IMR-90 (cell line): ENCODE measurements around the gene CHDH. TPM values are rescaled to one million over a fixed set of nuclear protein-coding genes. Genes with fewer than 3 reads are reported as not detected.

Source experiments
- ATAC-seq: fragments of 200-7000 bp; cut with Tn5 transposase; 2 replicates; pipeline ENCODE4 v1.9.1; 2020; ENCODE audit warnings: low read depth, mild to moderate bottlenecking, moderate library complexity
- BruUV-seq: library from RNA; stranded (reverse); fragments of 400-500 nt; replicated peaks from 2 replicates; lab custom pipeline; 2021; lab: Mats Ljungman, UMichigan
- CTCF ChIA-PET: fragments of 300-600 bp; formaldehyde crosslinking; extraction: SDS; loops from one replicate; lab custom pipeline; 2021; ENCODE audit warnings: antibody characterized with exemption; lab: Yijun Ruan, JAX
- POLR2A ChIA-PET: fragments of 300-600 bp; sonication (Branson Sonifier 250); formaldehyde crosslinking; loops from one replicate; lab custom pipeline; 2022; ENCODE audit warnings: antibody characterized with exemption; ENCODE audit not compliant: unreplicated experiment; lab: Charles Lee
- DNase-seq: peaks from one replicate; pipeline ENCODE4 v3.0.0; 2013
- H2AFZ ChIP-seq: replicated peaks from 2 replicates; pipeline ENCODE3; 2013; ENCODE audit warnings: low read length, mild to moderate bottlenecking; ENCODE audit not compliant: poor library complexity
- H2AK5ac ChIP-seq: 2 replicates; pipeline ENCODE4 v1.6.1; 2013; ENCODE audit warnings: low read depth, low read length, inconsistent platforms
- H2AK9ac ChIP-seq: replicated peaks from 2 replicates; pipeline ENCODE3; 2013; ENCODE audit warnings: mild to moderate bottlenecking, low read depth, low read length, moderate library complexity; ENCODE audit not compliant: poor library complexity
- H2BK120ac ChIP-seq: 2 replicates; pipeline ENCODE4 v1.6.1; 2013; ENCODE audit warnings: low read depth, low read length, inconsistent platforms
- H2BK15ac ChIP-seq: 3 replicates; pipeline ENCODE4 v1.6.1; 2013; ENCODE audit warnings: low read depth, low read length, inconsistent platforms
- H2BK20ac ChIP-seq: 2 replicates; pipeline ENCODE4 v1.6.1; 2013; ENCODE audit warnings: low read depth, mild to moderate bottlenecking, inconsistent platforms, low read length, moderate library complexity
- H2BK5ac ChIP-seq: 2 replicates; pipeline ENCODE4 v1.6.1; 2013; ENCODE audit warnings: mild to moderate bottlenecking, low read depth, low read length, inconsistent platforms; ENCODE audit not compliant: poor library complexity, severe bottlenecking
- H3K14ac ChIP-seq: replicated peaks from 2 replicates; pipeline ENCODE4 v1.6.1; 2013; ENCODE audit warnings: low read depth, low read length, inconsistent platforms
- H3K18ac ChIP-seq: 2 replicates; pipeline ENCODE4 v1.6.1; 2013; ENCODE audit warnings: low read depth, low read length, control low read depth
- H3K23ac ChIP-seq: 2 replicates; pipeline ENCODE4 v1.6.1; 2013; ENCODE audit warnings: low read depth, low read length, inconsistent platforms
- H3K27ac ChIP-seq: 2 replicates; pipeline ENCODE4 v1.5.1; 2013; ENCODE audit warnings: mild to moderate bottlenecking, control low read depth, low read length; ENCODE audit not compliant: insufficient read depth
- H3K27me3 ChIP-seq: 2 replicates; pipeline ENCODE4 v1.6.1; 2013; ENCODE audit warnings: low read length; ENCODE audit not compliant: control insufficient read depth, insufficient read depth
- H3K36me3 ChIP-seq: 2 replicates; pipeline ENCODE4 v1.6.1; 2013; ENCODE audit warnings: low read length, mixed read lengths; ENCODE audit not compliant: control insufficient read depth, insufficient read depth
- H3K4ac ChIP-seq: 2 replicates; pipeline ENCODE4 v1.6.1; 2013; ENCODE audit warnings: low read depth, low read length, inconsistent platforms
- H3K4me1 ChIP-seq: 2 replicates; pipeline ENCODE4 v1.6.1; 2013; ENCODE audit warnings: low read length, mixed read lengths; ENCODE audit not compliant: control insufficient read depth, insufficient read depth
- H3K4me2 ChIP-seq: 2 replicates; pipeline ENCODE4 v1.6.1; 2013; ENCODE audit warnings: low read depth, mild to moderate bottlenecking, control low read depth, low read length, moderate library complexity
- H3K4me3 ChIP-seq: 2 replicates; pipeline ENCODE4 v1.5.1; 2013; ENCODE audit warnings: low read depth, mild to moderate bottlenecking, control low read depth, low read length, moderate library complexity; ENCODE audit not compliant: insufficient read depth
- H3K56ac ChIP-seq: 2 replicates; pipeline ENCODE4 v1.6.1; 2013; ENCODE audit warnings: low read length, inconsistent platforms; ENCODE audit not compliant: insufficient read depth; ENCODE audit errors: extremely low read depth
- H3K79me1 ChIP-seq, 2 experiments: 2 replicates each; pipeline ENCODE4 v1.6.1; 2013; ENCODE audit warnings: low read length in 2 of 2, inconsistent platforms in 1 of 2, low read depth in 1 of 2
- H3K9ac ChIP-seq: 2 replicates; pipeline ENCODE4 v1.6.1; 2013; ENCODE audit warnings: low read depth, low read length, control low read depth
- H3K9me1 ChIP-seq: 2 replicates; pipeline ENCODE4 v1.6.1; 2013; ENCODE audit warnings: low read length, inconsistent platforms; ENCODE audit not compliant: insufficient read depth
- H3K9me3 ChIP-seq: 2 replicates; pipeline ENCODE4 v1.6.1; 2013; ENCODE audit warnings: low read length; ENCODE audit not compliant: control insufficient read depth, insufficient read depth
- H4K20me1 ChIP-seq: 2 replicates; pipeline ENCODE4 v1.6.1; 2013; ENCODE audit warnings: low read length, inconsistent platforms; ENCODE audit not compliant: insufficient read depth
- H4K5ac ChIP-seq: 2 replicates; pipeline ENCODE4 v1.6.1; 2013; ENCODE audit warnings: mild to moderate bottlenecking, low read depth, low read length, control low read depth
- H4K8ac ChIP-seq, 2 experiments: 2 replicates each; pipeline ENCODE4 v1.6.1; 2013; ENCODE audit warnings: low read depth in 2 of 2, low read length in 2 of 2, control low read depth in 1 of 2, inconsistent platforms in 1 of 2
- H4K91ac ChIP-seq: 2 replicates; pipeline ENCODE4 v1.6.1; 2013; ENCODE audit warnings: low read depth, low read length, inconsistent platforms; ENCODE audit not compliant: insufficient read depth
- CHD1 ChIP-seq: IDR thresholded peaks from 2 replicates; pipeline ENCODE4 v1.6.1; 2012; ENCODE audit warnings: low read depth, low read length, improper control_type of control experiment
- MAFK ChIP-seq: IDR thresholded peaks from 2 replicates; pipeline ENCODE4 v1.6.1; 2012; ENCODE audit warnings: low read depth, low read length, improper control_type of control experiment
- MAZ ChIP-seq: IDR thresholded peaks from 2 replicates; pipeline ENCODE4 v1.6.1; 2012; ENCODE audit warnings: low read depth, mild to moderate bottlenecking, low read length, improper control_type of control experiment, moderate library complexity, borderline replicate concordance
- MXI1 ChIP-seq: IDR thresholded peaks from 2 replicates; pipeline ENCODE4 v1.6.1; 2012; ENCODE audit warnings: low read depth, mild to moderate bottlenecking, low read length, moderate library complexity, borderline replicate concordance
- NFE2L2 ChIP-seq: fragments of 150-350 bp; IDR thresholded peaks from 2 replicates; pipeline ENCODE4 v1.6.1; 2016; ENCODE audit warnings: low read depth, mild to moderate bottlenecking, low read length
- RCOR1 ChIP-seq: IDR thresholded peaks from 2 replicates; pipeline ENCODE4 v1.6.1; 2012; ENCODE audit warnings: mild to moderate bottlenecking, low read length, improper control_type of control experiment; ENCODE audit not compliant: insufficient replicate concordance
- RFX5 ChIP-seq: IDR thresholded peaks from 2 replicates; pipeline ENCODE4 v1.8.0; 2012; ENCODE audit warnings: low read depth, mild to moderate bottlenecking, low read length, moderate library complexity
- WGBS, 2 experiments: methylation state at CpG; one replicate each; pipeline versions ENCODE4 v1.1.5 to v1.1.7; 2013; ENCODE audit warnings: missing lambda C conversion rate in 2 of 2; ENCODE audit not compliant: insufficient read length in 1 of 2; ENCODE audit errors: extremely low coverage in 2 of 2; 5-methylcytosine and 5-hydroxymethylcytosine counted together
- dilution Hi-C: fragments of 300-500 bp; cut with HindIII; formaldehyde crosslinking; loops from one replicate; pipeline ENCODE4 v1.14.3; 2018; ENCODE audit warnings: low sequenced_read_pairs; ENCODE audit not compliant: unreplicated experiment
- in situ Hi-C: fragments of 300-500 bp; cut with MboI; formaldehyde crosslinking; loops from 3 replicates; pipeline ENCODE4 v1.14.3; 2019; ENCODE audit warnings: low sequenced_read_pairs, inconsistent platforms, mixed read lengths
- intact Hi-C: fragments of 100-400 bp; cut with micrococcal nuclease; formaldehyde crosslinking; loops from 2 replicates; pipeline ENCODE4 v1.10.0; 2022
- polyA plus RNA-seq, 3 experiments: library from polyadenylated mRNA; depleted of rRNA; stranded (reverse); fragments of >200 nt; gene quantifications; 2 replicates each; pipeline ENCODE4 v1.2.3, GENCODE V29; 2012; ENCODE audit warnings: low replicate concordance in 1 of 3
- total RNA-seq: library from RNA; depleted of rRNA; stranded (reverse); fragments of >200 nt; gene quantifications from 2 replicates; pipeline ENCODE4 v1.2.3, GENCODE V29; 2012
- TF ChIP-seq, protein P1 (sequence below): conservative IDR thresholded peaks from 2 replicates; pipeline ENCODE4 v1.5.1; 2012; ENCODE audit warnings: mild to moderate bottlenecking, low read depth, low read length, improper control_type of control experiment

Gene CHDH
- total and polyA plus RNA-seq, 2 of the 4 experiments (the other 2 are of a cell fraction), result under 0.01 to 0.19 TPM

DNA sequence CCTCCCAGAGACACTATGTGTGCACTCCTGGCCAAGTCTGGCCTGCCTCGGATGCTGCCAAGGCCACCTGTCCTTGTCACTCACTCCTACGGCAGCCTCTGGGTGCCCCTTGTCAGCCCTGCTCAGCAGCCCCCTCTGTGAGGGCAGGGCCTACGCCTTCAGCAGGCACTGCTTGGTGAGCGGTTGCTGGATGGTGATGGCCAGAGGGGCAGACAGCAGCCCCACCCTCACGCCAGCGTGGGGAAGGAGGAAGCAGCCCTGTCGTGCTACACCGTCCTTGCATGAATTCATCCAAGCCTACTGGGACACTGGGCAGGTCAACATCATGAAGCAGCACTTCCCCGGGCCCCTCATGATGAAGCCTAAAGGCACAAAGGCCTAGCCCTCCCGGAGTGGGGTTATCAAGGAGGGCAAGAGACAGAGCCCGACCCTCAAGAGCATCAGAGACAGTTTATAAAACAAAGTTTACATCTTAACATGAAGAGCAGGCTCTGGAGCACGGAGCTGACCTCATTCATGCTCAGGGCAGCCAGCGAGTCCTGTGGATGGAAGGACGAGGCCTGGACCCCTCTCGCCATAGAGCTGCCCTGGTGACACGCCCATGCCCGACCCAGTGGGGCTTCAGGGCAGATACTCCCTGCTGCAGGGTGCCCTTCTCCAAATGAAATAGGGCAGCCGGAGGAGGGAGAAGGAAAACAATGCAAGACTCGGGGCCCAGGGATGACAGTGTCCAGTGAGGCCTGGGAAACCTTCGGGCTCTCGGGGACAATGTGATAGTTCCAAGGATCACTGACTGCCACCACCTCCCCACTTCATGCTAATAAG lies 25.3 kb downstream of the CHDH start:
- intact Hi-C loops, result no loop called here
- Histone ChIP-seq H3K27ac (no peak overlapping the region), H4K5ac (no peak overlapping the region), H3K23ac (no peak overlapping the region), H3K56ac (no peak overlapping the region), H3K4me2 (no peak overlapping the region), H3K27me3 (peaks cover 3% of the 10 kb centered on the region), H4K8ac (no peak overlapping the region), H2BK20ac (no peak overlapping the region), H3K9me3 (no peaks in the 10 kb centered on the region), H3K9ac (no peak overlapping the region), H4K91ac (no peak overlapping the region), H3K79me1 (no peaks in the 10 kb centered on the region), H2AFZ (peak overlapping the region; percentile 39), H4K20me1 (no peaks in the 10 kb centered on the region), H3K18ac (no peak overlapping the region), H2BK15ac (no peak overlapping the region), H3K4ac (no peak overlapping the region), H3K14ac (no peak overlapping the region), H3K4me1 (no peaks in the 10 kb centered on the region), H2AK9ac (no peak overlapping the region), H3K9me1 (no peaks in the 10 kb centered on the region), H3K36me3 (no peaks in the 10 kb centered on the region), H2AK5ac (no peak overlapping the region), H3K4me3 (no peak overlapping the region), H2BK120ac (no peak overlapping the region), H2BK5ac (no peak overlapping the region)
- DNase-seq, result no peak
- no TSS peak for BruUV-seq
- no peak for ATAC-seq
- no peak for TF ChIP-seq CHD1
- TF ChIP-seq, protein P1, sequence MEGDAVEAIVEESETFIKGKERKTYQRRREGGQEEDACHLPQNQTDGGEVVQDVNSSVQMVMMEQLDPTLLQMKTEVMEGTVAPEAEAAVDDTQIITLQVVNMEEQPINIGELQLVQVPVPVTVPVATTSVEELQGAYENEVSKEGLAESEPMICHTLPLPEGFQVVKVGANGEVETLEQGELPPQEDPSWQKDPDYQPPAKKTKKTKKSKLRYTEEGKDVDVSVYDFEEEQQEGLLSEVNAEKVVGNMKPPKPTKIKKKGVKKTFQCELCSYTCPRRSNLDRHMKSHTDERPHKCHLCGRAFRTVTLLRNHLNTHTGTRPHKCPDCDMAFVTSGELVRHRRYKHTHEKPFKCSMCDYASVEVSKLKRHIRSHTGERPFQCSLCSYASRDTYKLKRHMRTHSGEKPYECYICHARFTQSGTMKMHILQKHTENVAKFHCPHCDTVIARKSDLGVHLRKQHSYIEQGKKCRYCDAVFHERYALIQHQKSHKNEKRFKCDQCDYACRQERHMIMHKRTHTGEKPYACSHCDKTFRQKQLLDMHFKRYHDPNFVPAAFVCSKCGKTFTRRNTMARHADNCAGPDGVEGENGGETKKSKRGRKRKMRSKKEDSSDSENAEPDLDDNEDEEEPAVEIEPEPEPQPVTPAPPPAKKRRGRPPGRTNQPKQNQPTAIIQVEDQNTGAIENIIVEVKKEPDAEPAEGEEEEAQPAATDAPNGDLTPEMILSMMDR, result no peak
- no peak for TF ChIP-seq RFX5
- no peak for TF ChIP-seq NFE2L2
- no peak for TF ChIP-seq MXI1
- no peak for TF ChIP-seq MAZ
- TF ChIP-seq MAFK, result no peak
- no peak for TF ChIP-seq RCOR1
- ChIA-PET CTCF (no interaction called here), POLR2A (no interaction called here)
- 40% methylated on average over 2 of the region's 21 CpGs; no CpG with 5 or more reads in 1 of the 2 experiments for WGBS, 2 experiments
- in situ Hi-C loops, result no loop called here
- dilution Hi-C loops, result no loop called here
